GM23248 (cell line): ENCODE data around the gene TMEM89.

Experiments used
- EZH2 ChIP-seq: fragments of 200-600 bp; sonication (generic); IDR thresholded peaks from 2 replicates; pipeline ENCODE4 v1.6.1; 2018; ENCODE audit warnings: antibody characterized with exemption, mild to moderate bottlenecking; ENCODE audit not compliant: insufficient read depth, poor library complexity, severe bottlenecking
- EZH2phosphoT487 ChIP-seq: fragments of 200-600 bp; sonication (generic); IDR thresholded peaks from 2 replicates; pipeline ENCODE4 v1.6.1; 2018; ENCODE audit warnings: antibody characterized with exemption, moderate library complexity, mild to moderate bottlenecking, low read depth; ENCODE audit not compliant: insufficient read depth

- TF ChIP-seq EZH2 (no peak), EZH2phosphoT487 (no peak)
These were observed 43.4 kb upstream of the TMEM89 start for GRCh38 chr3:48664929-48665328.
